GM12801 (cell line): ENCODE measurements around the gene PIAS1.

ENCODE experiments used
- CTCF ChIP-seq: IDR thresholded peaks from one replicate; pipeline ENCODE4 v1.5.1; 2011; ENCODE audit warnings: control low read depth; ENCODE audit not compliant: insufficient read length; ENCODE audit errors: extremely low read depth

Gene PIAS1

GRCh38 chr15:68175526-68175925, 121.4 kb downstream of the PIAS1 start:
- TF ChIP-seq CTCF = no peak

GRCh38 chr15:68176601-68177000, 122.5 kb downstream of the PIAS1 start:
- no peak for TF ChIP-seq CTCF

GRCh38 chr15:68177742-68178141, 123.6 kb downstream of the PIAS1 start:
- TF ChIP-seq CTCF = no peak

GRCh38 chr15:68183616-68184315, 129.7 kb downstream of the PIAS1 start:
- no peak for TF ChIP-seq CTCF

GRCh38 chr15:68184616-68185480, 130.7 kb downstream of the PIAS1 start:
- TF ChIP-seq CTCF = no peak

GRCh38 chr15:68186671-68187397, 132.7 kb downstream of the PIAS1 start:
- TF ChIP-seq CTCF = no peak

- no peak for TF ChIP-seq CTCF
Observed at GRCh38 chr15:68187559-68187958, 133.4 kb downstream of the PIAS1 start.
